ENCODE data around the gene CEACAM5. TPM values are rescaled to one million over a fixed set of nuclear protein-coding genes. Genes with fewer than 3 reads are reported as not detected.
A peak's percentile ranks its signal among the peaks of the same experiment; 100 is the strongest.

The CEACAM5 gene
- total and polyA plus RNA-seq, 2 of the 4 experiments (the other 2 are of a cell fraction): not detected

- TF ChIP-seq RAD21 (IDR thresholded peaks at IDR 0.05; ENCODE audit: low read length) (peak; percentile 48), FOS (IDR thresholded peaks at IDR 0.05; ENCODE audit: low read depth, low read length) (no peak), CTCF (conservative IDR thresholded peaks at IDR 0.05; ENCODE audit: low read depth, low read length) (peak; percentile 48), SMC3 (IDR thresholded peaks at IDR 0.05; ENCODE audit: low read depth, low read length) (peak; percentile 19; the same call in 1 of the 2 replicates), MXI1 (IDR thresholded peaks at IDR 0.05; ENCODE audit: borderline replicate concordance, low read depth, low read length) (no peak)
- no peaks in the 10 kb centered on the region for H3K36me3 ChIP-seq (ENCODE audit: control insufficient read depth, insufficient read depth, low read length)
- no peak overlapping the region for H3K9ac ChIP-seq (ENCODE audit: low read depth, low read length)
- no peak overlapping the region for H3K4me2 ChIP-seq (ENCODE audit: low read depth, low read length)
- H3K27ac ChIP-seq (ENCODE audit: insufficient read depth, low read length): no peak overlapping the region
- no peak overlapping the region for H4K5ac ChIP-seq (ENCODE audit: low read depth, low read length)
- H3K56ac ChIP-seq (ENCODE audit: extremely low read depth, insufficient read depth, low read length): no peak overlapping the region
- H3K18ac ChIP-seq (ENCODE audit: low read depth, low read length): no peak overlapping the region
- H2BK20ac ChIP-seq (ENCODE audit: low read depth, low read length): no peak overlapping the region
- no peak overlapping the region for H3K4me3 ChIP-seq (ENCODE audit: insufficient read depth, low read depth, low read length)
- no peak overlapping the region for H3K4ac ChIP-seq (ENCODE audit: low read depth, low read length)
- no peaks in the 10 kb centered on the region for H4K20me1 ChIP-seq (ENCODE audit: insufficient read depth, low read length)
- no peaks in the 10 kb centered on the region for H3K79me1 ChIP-seq (ENCODE audit: low read depth in 1 of 2, low read length in 2 of 2)
- DNase-seq: peak; percentile 39
- intact Hi-C loops (cut with micrococcal nuclease): loop anchor here (2.0 kb wide), 1 partner anchor 104 kb away; no protein-coding TSS in a partner anchor
- dilution Hi-C loops (cut with HindIII; ENCODE audit: low sequenced_read_pairs, unreplicated experiment): no loop called here
- no peak overlapping the region for H2BK15ac ChIP-seq (ENCODE audit: low read depth, low read length)
- H2AK9ac ChIP-seq (replicated peaks; ENCODE audit: low read depth, low read length, poor library complexity): no peak overlapping the region
- no peak overlapping the region for H2BK5ac ChIP-seq (ENCODE audit: low read depth, low read length, poor library complexity, severe bottlenecking)
- no peaks in the 10 kb centered on the region for H3K9me3 ChIP-seq (ENCODE audit: control insufficient read depth, insufficient read depth, low read length)
- H4K91ac ChIP-seq (ENCODE audit: insufficient read depth, low read depth, low read length): no peak overlapping the region
- no peak overlapping the region for H4K8ac ChIP-seq (ENCODE audit: low read depth in 2 of 2, low read length in 2 of 2)
- H3K4me1 ChIP-seq (ENCODE audit: control insufficient read depth, insufficient read depth, low read length): no peaks in the 10 kb centered on the region
- no TSS peak for BruUV-seq (replicated peaks)
- ChIA-PET POLR2A (ENCODE audit: unreplicated experiment) (no interaction called here), CTCF (interaction anchor here (0.9 kb wide), 1 partner anchor 18 kb away, joined by 3 read pairs; no protein-coding TSS in a partner anchor)
- no peak overlapping the region for H2BK120ac ChIP-seq (ENCODE audit: low read depth, low read length)
- no peak overlapping the region for H3K23ac ChIP-seq (ENCODE audit: low read depth, low read length)
- H2AK5ac ChIP-seq (ENCODE audit: low read depth, low read length): no peak overlapping the region
- H3K27me3 ChIP-seq (ENCODE audit: control insufficient read depth, insufficient read depth, low read length): peaks cover 9% of the 10 kb centered on the region
- no CpG with 5 or more reads among the region's 11 CpGs for WGBS, 2 experiments (ENCODE audit: extremely low coverage in 2 of 2, insufficient read length in 1 of 2)
- no peak overlapping the region for H3K14ac ChIP-seq (replicated peaks; ENCODE audit: low read depth, low read length)
- ATAC-seq (ENCODE audit: low read depth): peak; percentile 97
- H2AFZ ChIP-seq (replicated peaks; ENCODE audit: low read length, poor library complexity): no peak overlapping the region
- in situ Hi-C loops (cut with MboI; ENCODE audit: low sequenced_read_pairs): no loop called here
- H3K9me1 ChIP-seq (ENCODE audit: insufficient read depth, low read length): no peaks in the 10 kb centered on the region
Measured at GRCh38 chr19:41746593-41747227, 38.3 kb downstream of the CEACAM5 start.

All from IMR-90 (cell line).